CD4-positive, alpha-beta memory T cell (primary cell): ENCODE data around the gene SLC7A5. TPM values are rescaled to one million over a fixed set of nuclear protein-coding genes. Genes with fewer than 3 reads are reported as not detected.

Experiments
- CTCF ChIA-PET: fragments of 350-600 bp; sonication (Branson Sonifier 250); formaldehyde crosslinking; loops from one replicate; lab custom pipeline; 2021; ENCODE audit warnings: inconsistent platforms; ENCODE audit not compliant: partially characterized antibody; lab: Charles Lee
- POLR2A ChIA-PET: fragments of 350-600 bp; sonication (Branson Sonifier 250); formaldehyde crosslinking; loops from one replicate; lab custom pipeline; 2021; ENCODE audit not compliant: partially characterized antibody; lab: Charles Lee
- DNase-seq, 5 donors: peaks; one replicate each; pipeline versions ENCODE4 v3.0.0 to v3.0.0-alpha.2; 2020 to 2022; ENCODE audit warnings: mixed read lengths in 1 of 5
- H3K27ac ChIP-seq: one replicate; pipeline ENCODE4 v1.7.0; 2013; ENCODE audit warnings: low read depth, low read length
- H3K27me3 ChIP-seq: 2 replicates; pipeline ENCODE4 v1.7.0; 2013; ENCODE audit warnings: mild to moderate bottlenecking, low read length, moderate library complexity; ENCODE audit not compliant: insufficient read depth
- H3K36me3 ChIP-seq: 2 replicates; pipeline ENCODE4 v1.7.0; 2013; ENCODE audit warnings: mild to moderate bottlenecking, low read length, moderate library complexity; ENCODE audit not compliant: insufficient read depth
- H3K4me1 ChIP-seq: 2 replicates; pipeline ENCODE4 v1.7.0; 2013; ENCODE audit warnings: mild to moderate bottlenecking, low read length, moderate library complexity; ENCODE audit not compliant: insufficient read depth
- H3K4me3 ChIP-seq, 2 donors: one replicate each; pipeline ENCODE4 v1.7.0; 2013; ENCODE audit warnings: low read length in 2 of 2, mild to moderate bottlenecking in 1 of 2
- H3K9me3 ChIP-seq, 2 donors: one replicate each; pipeline ENCODE4 v1.7.0; 2013; ENCODE audit warnings: low read length in 2 of 2, control low read depth in 1 of 2; ENCODE audit not compliant: control insufficient read depth in 1 of 2
- H3K27ac Mint-ChIP-seq, 7 donors: one replicate each; pipeline ENCODE4 v1.8.0; 2020 to 2021; ENCODE audit warnings: mixed read lengths in 7 of 7, mild to moderate bottlenecking in 6 of 7, inconsistent platforms in 3 of 7, moderate library complexity in 3 of 7
- H3K27me3 Mint-ChIP-seq, 2 donors: one replicate each; pipeline ENCODE4 v1.8.0; 2020 to 2021; ENCODE audit warnings: mixed read lengths in 2 of 2
- H3K36me3 Mint-ChIP-seq, 2 donors: one replicate each; pipeline ENCODE4 v1.8.0; 2020 to 2021; ENCODE audit warnings: mixed read lengths in 2 of 2, inconsistent platforms in 1 of 2, mild to moderate bottlenecking in 1 of 2
- H3K4me1 Mint-ChIP-seq, 4 donors: one replicate each; pipeline ENCODE4 v1.8.0; 2020 to 2021; ENCODE audit warnings: mixed read lengths in 4 of 4, mild to moderate bottlenecking in 1 of 4
- H3K4me3 Mint-ChIP-seq, 8 donors: one replicate each; pipeline ENCODE4 v1.8.0; 2020 to 2021; ENCODE audit warnings: mixed read lengths in 8 of 8, mild to moderate bottlenecking in 7 of 8, moderate library complexity in 6 of 8, inconsistent platforms in 3 of 8
- H3K9me3 Mint-ChIP-seq, 8 donors: one replicate each; pipeline ENCODE4 v1.8.0; 2020 to 2021; ENCODE audit warnings: mixed read lengths in 8 of 8, mild to moderate bottlenecking in 5 of 8, inconsistent platforms in 3 of 8, moderate library complexity in 1 of 8
- intact Hi-C: fragments of 100-400 bp; cut with micrococcal nuclease; formaldehyde crosslinking; loops from one replicate; pipeline ENCODE4 v1.15.1; 2023
- polyA plus RNA-seq, 2 donors: library from polyadenylated mRNA; unstranded; fragments of 300-500 nt; fragmentation: Illumina TruSeq; gene quantifications; one replicate each; pipeline ENCODE4 v1.2.3, GENCODE V29; 2021
- total RNA-seq, 2 experiments: library from RNA; stranded (reverse); gene quantifications; one replicate each; pipeline ENCODE4 v1.2.3, GENCODE V29; 2021

SLC7A5 gene
- total and polyA plus RNA-seq, 4 experiments from 2014 or later = 3.5 to 13.5 (median 9.2) TPM

DNA sequence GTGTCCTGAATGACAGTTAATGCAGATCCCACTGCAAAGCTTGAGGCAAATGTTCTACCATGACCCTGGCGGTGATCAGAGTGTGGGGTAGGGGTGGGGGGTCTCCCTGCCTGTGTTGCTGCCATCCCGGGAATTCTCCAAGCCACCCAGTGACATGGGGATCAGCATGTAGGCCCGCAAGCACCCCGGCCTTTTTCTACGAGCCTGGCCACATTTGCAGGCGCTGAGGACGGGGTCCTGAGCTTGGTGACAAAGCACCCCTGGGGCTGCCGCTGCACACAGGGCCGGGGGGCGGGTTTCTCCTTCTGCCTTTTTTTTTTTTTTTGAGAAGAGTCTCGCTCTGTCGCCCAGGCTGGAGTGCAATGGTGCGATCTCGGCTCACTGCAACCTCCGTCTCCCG is 35.8 kb downstream of the SLC7A5 start:
- DNase-seq = peak in 1 of 5 donors; percentile 25
- Histone ChIP-seq H3K4me1 (no peaks in the 10 kb centered on the region), H3K27me3 (no peaks in the 10 kb centered on the region), H3K4me3 (no peak overlapping the region), H3K36me3 (peaks cover 15% of the 10 kb centered on the region), H3K9me3 (no peaks in the 10 kb centered on the region), H3K27ac (no peak overlapping the region)
- POLR2A ChIA-PET = no interaction called here
- no peaks in the 10 kb centered on the region for H3K9me3 Mint-ChIP-seq
- peak overlapping the region in 2 of 7 donors; percentile 53 to 90 for H3K27ac Mint-ChIP-seq
- intact Hi-C loops = no loop called here
- H3K4me3 Mint-ChIP-seq = no peak overlapping the region
- H3K4me1 Mint-ChIP-seq = no peaks in the 10 kb centered on the region
- H3K36me3 Mint-ChIP-seq = peaks cover 8 to 58% of the 10 kb centered on the region in 2 donors
- no peaks in the 10 kb centered on the region for H3K27me3 Mint-ChIP-seq
- CTCF ChIA-PET = interaction anchor here (2.1 kb wide), 1 partner anchor 16 kb away, joined by 7 read pairs; no protein-coding TSS in a partner anchor

DNA sequence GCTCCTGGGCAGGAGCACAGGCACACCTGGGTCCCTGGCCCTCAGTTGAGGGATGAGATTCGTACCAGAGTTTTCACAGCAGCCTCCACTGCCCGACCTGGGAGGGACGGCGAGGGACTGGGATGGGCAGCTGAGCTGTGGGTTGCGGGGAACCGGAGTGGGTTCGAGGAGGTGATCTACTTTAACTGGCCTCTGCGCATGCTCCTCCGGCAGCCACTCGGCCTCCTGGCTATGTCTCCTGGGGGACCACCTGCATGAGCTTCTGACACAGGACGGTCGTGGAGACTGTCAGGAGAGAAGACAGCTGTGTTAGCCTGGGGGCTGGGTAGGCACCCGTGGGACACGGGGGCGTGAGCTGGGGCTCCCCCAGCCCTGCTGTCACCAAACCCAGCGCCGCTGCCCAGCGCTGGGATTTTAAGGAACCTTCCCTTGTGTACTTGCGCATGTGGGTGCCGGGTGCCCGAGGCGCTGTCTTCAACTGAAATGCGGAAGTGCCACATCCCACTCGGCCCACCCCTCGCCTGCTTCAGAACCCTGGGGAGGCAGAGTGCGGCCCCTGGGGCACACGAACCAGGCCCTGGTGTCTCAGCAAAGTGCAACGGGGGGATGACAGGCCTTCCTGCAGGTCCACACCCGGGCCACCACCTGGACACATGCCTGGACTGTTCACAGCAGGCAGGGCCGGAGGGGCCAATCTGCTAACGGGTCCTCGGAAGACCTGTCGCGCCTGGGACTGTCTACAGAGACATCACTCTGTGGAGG is 36.4 kb downstream of the SLC7A5 start:
- DNase-seq = peak in 1 of 5 donors; percentile 23
- intact Hi-C loops = no loop called here
- H3K36me3 ChIP-seq = peaks cover 11% of the 10 kb centered on the region
- CTCF ChIA-PET = interaction anchor here (2.1 kb wide), 1 partner anchor 17 kb away, joined by 7 read pairs; no protein-coding TSS in a partner anchor
- POLR2A ChIA-PET = no interaction called here
- peak overlapping the region in 2 of 7 donors; percentile 47 to 90 for H3K27ac Mint-ChIP-seq
- no peaks in the 10 kb centered on the region for H3K9me3 ChIP-seq
- no peaks in the 10 kb centered on the region for H3K4me1 ChIP-seq
- no peak overlapping the region for H3K4me3 Mint-ChIP-seq
- H3K27ac ChIP-seq = no peak overlapping the region
- H3K27me3 ChIP-seq = no peaks in the 10 kb centered on the region
- no peaks in the 10 kb centered on the region for H3K27me3 Mint-ChIP-seq
- peaks cover 8 to 53% of the 10 kb centered on the region in 2 donors for H3K36me3 Mint-ChIP-seq
- H3K4me3 ChIP-seq = no peak overlapping the region
- H3K4me1 Mint-ChIP-seq = no peaks in the 10 kb centered on the region
- H3K9me3 Mint-ChIP-seq = no peaks in the 10 kb centered on the region

DNA sequence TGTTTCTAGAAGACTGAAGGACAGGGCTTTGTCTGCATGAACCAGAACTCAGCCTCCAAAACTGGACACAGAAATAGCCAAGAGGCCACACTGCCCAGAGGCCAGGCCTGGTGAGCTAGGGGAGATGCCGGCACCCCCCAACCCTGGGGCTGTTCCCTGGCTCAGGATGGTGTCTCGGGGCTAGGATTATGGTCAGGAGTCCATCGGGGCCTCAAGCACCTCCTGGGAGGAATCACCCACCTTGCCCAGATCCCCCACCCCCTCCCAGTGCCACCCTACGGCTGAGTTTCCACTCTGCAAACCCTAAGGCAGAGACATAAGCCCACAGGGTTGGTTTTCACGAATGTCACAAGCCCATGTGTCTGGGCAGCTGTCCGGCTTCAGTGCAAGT is 37.2 kb downstream of the SLC7A5 start:
- no peak overlapping the region for H3K27ac ChIP-seq
- Mint-ChIP-seq H3K4me1 (no peaks in the 10 kb centered on the region), H3K36me3 (peaks cover 8 to 51% of the 10 kb centered on the region in 2 donors), H3K9me3 (no peaks in the 10 kb centered on the region), H3K4me3 (no peak overlapping the region), H3K27me3 (no peaks in the 10 kb centered on the region), H3K27ac (peak overlapping the region in 1 of 7 donors; percentile 90)
- H3K36me3 ChIP-seq = peaks cover 10% of the 10 kb centered on the region
- H3K9me3 ChIP-seq = no peaks in the 10 kb centered on the region
- no peaks in the 10 kb centered on the region for H3K27me3 ChIP-seq
- intact Hi-C loops = no loop called here
- ChIA-PET CTCF (interaction anchor here (2.1 kb wide), 1 partner anchor 18 kb away, joined by 7 read pairs; no protein-coding TSS in a partner anchor), POLR2A (no interaction called here)
- DNase-seq = no peak
- H3K4me1 ChIP-seq = no peaks in the 10 kb centered on the region
- no peak overlapping the region for H3K4me3 ChIP-seq

DNA sequence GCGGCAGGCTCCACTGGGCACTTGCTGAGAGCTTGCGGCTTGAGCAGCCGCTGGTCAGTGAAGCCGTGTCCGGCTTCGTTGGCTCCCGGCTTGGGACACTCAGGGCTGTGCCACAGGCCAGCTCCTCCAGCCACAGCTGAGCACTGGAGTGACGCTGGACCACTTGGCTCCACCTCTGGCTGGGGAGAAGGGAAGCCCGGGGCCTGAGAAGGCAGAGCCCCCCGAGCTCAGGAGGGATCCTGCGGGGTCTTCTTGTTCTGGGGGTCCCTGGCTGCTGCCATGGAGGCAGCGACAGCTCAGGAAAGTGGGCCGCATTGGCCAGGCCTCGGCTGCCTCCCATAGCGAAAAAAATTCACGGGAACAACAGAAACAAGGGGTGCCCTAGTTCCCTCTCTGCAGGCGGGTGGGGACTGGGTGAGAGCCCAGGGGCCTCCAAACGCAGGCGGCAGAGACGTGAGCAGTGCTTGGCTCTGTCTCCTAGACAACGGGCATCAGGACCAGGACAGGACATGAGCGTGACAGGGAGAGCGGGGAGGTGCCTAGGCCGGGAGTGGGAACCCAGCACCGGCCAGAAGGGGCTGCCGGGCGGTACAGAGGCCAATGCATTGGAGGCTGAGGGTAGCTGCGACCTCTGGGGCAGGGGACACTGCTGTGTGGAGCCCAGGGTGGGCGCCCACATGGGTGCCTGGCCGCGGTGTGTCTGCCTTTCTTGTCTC is 37.7 kb downstream of the SLC7A5 start:
- DNase-seq = peak in 1 of 5 donors; percentile 43
- H3K27ac Mint-ChIP-seq = peak overlapping the region in 3 of 7 donors; percentile 48 to 90 (median 62)
- H3K9me3 ChIP-seq = no peaks in the 10 kb centered on the region
- intact Hi-C loops = no loop called here
- H3K27me3 ChIP-seq = no peaks in the 10 kb centered on the region
- H3K4me3 Mint-ChIP-seq = no peak overlapping the region
- no peak overlapping the region for H3K27ac ChIP-seq
- H3K4me3 ChIP-seq = no peak overlapping the region
- no peaks in the 10 kb centered on the region for H3K4me1 Mint-ChIP-seq
- no peaks in the 10 kb centered on the region for H3K4me1 ChIP-seq
- peaks cover 4% of the 10 kb centered on the region for H3K36me3 ChIP-seq
- CTCF ChIA-PET = interaction anchor here (2.1 kb wide), 1 partner anchor 18 kb away, joined by 7 read pairs; no protein-coding TSS in a partner anchor
- POLR2A ChIA-PET = no interaction called here
- H3K27me3 Mint-ChIP-seq = no peaks in the 10 kb centered on the region
- H3K36me3 Mint-ChIP-seq = peaks cover 8 to 49% of the 10 kb centered on the region in 2 donors
- no peaks in the 10 kb centered on the region for H3K9me3 Mint-ChIP-seq

DNA sequence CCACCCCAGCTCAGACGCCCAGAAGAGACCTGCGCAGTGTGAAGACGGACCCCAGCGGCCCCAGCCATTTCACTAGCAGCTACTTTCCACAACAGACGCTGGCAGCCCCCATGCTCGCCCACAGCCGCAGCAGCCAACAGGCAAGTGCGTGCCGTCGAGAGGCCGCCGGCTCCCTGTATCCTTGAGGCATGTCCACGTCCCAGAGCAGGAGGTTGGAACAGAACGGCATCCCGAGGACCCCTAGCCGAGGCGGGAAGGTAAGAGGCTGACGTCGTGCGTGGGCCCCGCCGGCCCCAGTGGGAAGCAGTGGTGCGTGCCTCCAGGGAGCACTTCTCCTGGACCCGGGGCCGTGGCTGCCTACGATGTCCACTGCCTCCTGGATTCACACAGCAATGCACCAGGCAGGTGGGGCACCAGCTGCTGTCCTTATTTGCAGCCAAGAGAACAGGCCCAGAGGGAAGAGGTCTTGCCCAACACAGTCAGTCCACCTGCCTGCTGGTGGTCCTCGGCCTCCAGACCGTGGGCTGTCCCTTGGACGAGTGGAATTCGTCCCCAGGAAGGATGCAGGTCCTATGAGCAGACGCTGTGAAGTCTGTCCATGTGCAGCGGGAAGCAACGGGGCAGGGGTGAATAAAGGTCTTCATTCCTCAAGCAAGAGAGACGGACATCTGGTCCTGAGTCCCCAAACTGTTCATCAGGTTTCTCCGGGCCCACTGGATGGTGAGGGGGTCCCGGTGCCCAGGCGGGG is 38.5 kb downstream of the SLC7A5 start:
- peak in 1 of 5 donors; percentile 42 for DNase-seq
- H3K4me1 ChIP-seq = no peaks in the 10 kb centered on the region
- intact Hi-C loops = no loop called here
- ChIA-PET CTCF (no interaction called here), POLR2A (no interaction called here)
- H3K9me3 ChIP-seq = no peaks in the 10 kb centered on the region
- Mint-ChIP-seq H3K9me3 (no peaks in the 10 kb centered on the region), H3K36me3 (peaks cover 8 to 43% of the 10 kb centered on the region in 2 donors), H3K4me3 (no peak overlapping the region), H3K27ac (peak overlapping the region in 3 of 7 donors; percentile 35 to 90 (median 48)), H3K27me3 (no peaks in the 10 kb centered on the region), H3K4me1 (no peaks in the 10 kb centered on the region)
- no peaks in the 10 kb centered on the region for H3K36me3 ChIP-seq
- no peaks in the 10 kb centered on the region for H3K27me3 ChIP-seq
- no peak overlapping the region for H3K4me3 ChIP-seq
- H3K27ac ChIP-seq = no peak overlapping the region

DNA sequence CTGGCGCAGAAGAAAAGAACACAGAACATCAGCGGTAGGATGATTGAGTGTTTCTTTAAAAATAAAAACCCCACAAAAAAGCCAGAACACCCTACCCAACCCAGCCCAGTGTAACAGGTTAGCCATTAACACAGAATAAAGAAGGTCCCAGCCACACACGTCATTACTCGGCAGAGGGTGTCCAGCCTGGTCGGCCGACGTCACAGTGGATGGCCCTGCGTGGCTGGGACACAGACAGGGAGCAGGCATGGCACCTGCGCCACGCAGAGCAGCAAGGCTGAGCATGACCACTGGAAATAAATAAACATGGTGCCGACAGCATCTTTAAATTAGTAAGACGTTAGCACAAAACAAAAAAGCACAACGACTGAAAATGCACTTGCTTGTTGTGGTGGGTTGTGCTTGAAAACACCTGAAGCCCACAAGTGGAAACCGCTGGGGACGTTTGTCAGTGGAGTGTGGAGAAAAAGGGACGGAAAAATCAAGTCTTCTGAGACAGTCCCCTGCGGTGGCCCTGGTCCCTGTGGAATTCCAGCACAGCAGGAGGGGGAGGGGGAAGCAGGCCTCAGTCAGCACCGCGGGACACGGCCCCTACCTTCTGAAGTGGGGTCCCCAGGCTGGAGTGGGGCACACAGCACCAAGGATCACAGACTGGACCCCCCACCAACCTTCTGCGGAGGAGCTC is 39.2 kb downstream of the SLC7A5 start:
- DNase-seq = peak in 1 of 5 donors; percentile 38
- Mint-ChIP-seq H3K4me1 (no peaks in the 10 kb centered on the region), H3K36me3 (peaks cover 8 to 39% of the 10 kb centered on the region in 2 donors), H3K27me3 (no peaks in the 10 kb centered on the region), H3K27ac (peak overlapping the region in 1 of 7 donors; percentile 90), H3K4me3 (no peak overlapping the region), H3K9me3 (no peaks in the 10 kb centered on the region)
- intact Hi-C loops = no loop called here
- CTCF ChIA-PET = no interaction called here
- H3K27ac ChIP-seq = no peak overlapping the region
- H3K9me3 ChIP-seq = no peaks in the 10 kb centered on the region
- POLR2A ChIA-PET = no interaction called here
- H3K4me1 ChIP-seq = no peaks in the 10 kb centered on the region
- H3K4me3 ChIP-seq = no peak overlapping the region
- no peaks in the 10 kb centered on the region for H3K27me3 ChIP-seq
- no peaks in the 10 kb centered on the region for H3K36me3 ChIP-seq
